Heart left ventricle (tissue), 16 donors: ENCODE results near the gene CCDC172. TPM values are rescaled to one million over a fixed set of nuclear protein-coding genes. Genes with fewer than 3 reads are reported as not detected.
"Not testable (repeated sequence)": the region's sequence is repeated elsewhere in the genome, so short reads cannot be mapped to it uniquely, and the experiment has no call there.

Experiments used
- ATAC-seq, 4 donors: fragments of 200-7000 bp; cut with Tn5 transposase; one replicate each; pipeline ENCODE4 v1.9.1; 2020 to 2022; ENCODE audit warnings: moderate library complexity in 4 of 4, mild to moderate bottlenecking in 3 of 4, moderate number of reproducible peaks in 1 of 4
- DNase-seq, 5 donors: peaks; one replicate each; pipeline ENCODE4 v3.0.0-alpha.2; 2020
- H3K27ac ChIP-seq, 12 donors: fragments of 200-600 bp; sonication (generic) in 4 of 12; one replicate each; pipeline versions ENCODE4 v1.5.0 to v1.8.0; 2016 to 2022; ENCODE audit warnings: mild to moderate bottlenecking in 2 of 12
- H3K27me3 ChIP-seq, 9 donors: fragments of 200-600 bp; sonication (generic) in 2 of 9; one replicate each; pipeline versions ENCODE4 v1.5.1 to v1.8.0; 2016 to 2022; ENCODE audit warnings: mild to moderate bottlenecking in 3 of 9
- H3K36me3 ChIP-seq, 9 donors: fragments of 200-600 bp; sonication (generic) in 2 of 9; one replicate each; pipeline versions ENCODE4 v1.5.0 to v1.8.0; 2018 to 2022; ENCODE audit warnings: mild to moderate bottlenecking in 2 of 9
- H3K4me1 ChIP-seq, 12 donors: fragments of 200-600 bp; sonication (generic) in 4 of 12; one replicate each; pipeline versions ENCODE4 v1.5.0 to v1.8.0; 2016 to 2022; ENCODE audit warnings: mild to moderate bottlenecking in 3 of 12
- H3K4me3 ChIP-seq, 12 donors: fragments of 200-600 bp; sonication (generic) in 4 of 12; one replicate each; pipeline versions ENCODE4 v1.5.0 to v1.8.0; 2017 to 2022; ENCODE audit warnings: mild to moderate bottlenecking in 9 of 12, moderate library complexity in 4 of 12
- H3K9me3 ChIP-seq, 12 donors: fragments of 200-600 bp; sonication (generic) in 4 of 12; one replicate each; pipeline versions ENCODE4 v1.5.0 to v1.8.0; 2016 to 2022; ENCODE audit warnings: mild to moderate bottlenecking in 1 of 12
- CTCF ChIP-seq, 12 donors: fragments of 200-600 bp; sonication (generic) in 4 of 12; IDR thresholded peaks; one replicate each; pipeline versions ENCODE4 v1.5.0 to v1.8.0; 2018 to 2022; ENCODE audit warnings: antibody characterized with exemption in 12 of 12, mild to moderate bottlenecking in 5 of 12
- POLR2A ChIP-seq, 2 donors: fragments of 450-650 bp; IDR thresholded peaks; one replicate each; pipeline ENCODE4 v1.6.1; 2017; ENCODE audit warnings: antibody characterized with exemption in 2 of 2, mild to moderate bottlenecking in 2 of 2, moderate library complexity in 2 of 2
- WGBS, 4 donors: extraction: QIAGEN DNeasy Blood & Tissue Kit in 2 of 4; methylation state at CpG; one replicate each; pipeline versions ENCODE4 v1.1.5 to v1.1.7; 2013 to 2018; 5-methylcytosine and 5-hydroxymethylcytosine counted together
- intact Hi-C, 10 donors: fragments of 100-400 bp; cut with DNase I; formaldehyde crosslinking; loops; one replicate each; pipeline versions ENCODE4 v1.11.1 to v1.14.2; 2022
- polyA plus RNA-seq, 2 donors: library from polyadenylated mRNA; stranded (reverse); fragments of 200-250 nt; gene quantifications; one replicate each; pipeline ENCODE4 v1.2.3, GENCODE V29; 2013
- total RNA-seq, 9 donors: library from RNA; depleted of rRNA in 2 of 9; stranded (reverse); fragments of >200 nt in 2 of 9; fragmentation: NEBNext Ultra II Directional in 3 of 9; extraction: Animal tissue kit (Norgen Biotek cat#: 25700) in 3 of 9; gene quantifications; one replicate each; pipeline versions ENCODE4 v1.1.0 to v1.2.4, GENCODE V29; 2016 to 2023
- donor health status: ischemic (EF 13 %, LVEDD 7.1; RV severe dilation, severe dysfunction).
- donor health status: healthy with polysubstance abuse.
- donor health status: DM: no; HTN: yes; CAD: no.
- donor health status: DM: no; HTN: no; CAD: no.
- donor health status: ischemic (EF 25% LVEDD 6.9; RV normal size, moderate dysfunction).
- donor health status: ischemic (EF 25% LVEDD 5.7; RV mildly dilated, moderate dysfunction).
- donor health status: healthy.
- donor health status: DM: yes; HTN: yes; CAD: no.
- donor health status: ischemic (EF 35%, LVEDD 5.7; RV mildly dilated, moderate dysfunction).
- donor health status: nonischemic (EF 11% LVEDD 7.7; RV severe dilation, severe dysfunction).
- donor health status: DM: yes; HTN: yes; CAD: no.
- donor health status: PGD.
- donor health status: ischemic (EF 29% LVEDD 5.4; RV normal size, mild dysfunction).
- donor health status: nonischemic (EF 23%, LVEDD 6.1; RV moderate dilation, normal function).

CCDC172 gene
- total and polyA plus RNA-seq, 11 donors = not detected

GRCh38 chr10:116371737-116372136 is 47.5 kb downstream of the CCDC172 start:
- WGBS, 4 donors = 2 to 21% (median 9%) methylated on average over 1 of the region's 1 CpG
- no peak for TF ChIP-seq POLR2A (IDR thresholded peaks at IDR 0.05)
- TF ChIP-seq CTCF (IDR thresholded peaks at IDR 0.05) = no peak
- intact Hi-C loops = no loop called here

DNA sequence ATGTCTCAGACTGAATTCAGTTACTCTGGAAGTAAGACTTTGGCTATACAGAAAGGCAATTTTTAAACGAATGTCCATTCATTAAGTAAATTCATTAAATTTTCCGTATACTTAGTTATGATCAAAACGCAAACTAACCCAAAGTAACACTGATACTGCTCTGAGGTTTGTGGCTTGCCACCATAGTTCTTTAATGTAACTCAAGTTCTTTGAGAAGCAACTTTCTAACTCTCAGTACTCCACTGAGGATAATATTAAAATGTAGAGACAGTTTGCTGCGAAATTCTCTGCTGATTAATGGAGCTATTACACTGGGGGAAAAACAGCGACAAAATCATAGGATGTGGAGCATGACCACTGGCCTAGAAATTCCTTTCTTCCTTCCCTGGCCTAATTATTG is 58.0 kb downstream of the CCDC172 start:
- no peak for DNase-seq
- Histone ChIP-seq H3K4me1 (no peaks in the 10 kb centered on the region), H3K9me3 (no peaks in the 10 kb centered on the region), H3K27me3 (no peaks in the 10 kb centered on the region), H3K27ac (no peak overlapping the region), H3K4me3 (no peak overlapping the region), H3K36me3 (no peaks in the 10 kb centered on the region)
- TF ChIP-seq CTCF (IDR thresholded peaks at IDR 0.05) (no peak), POLR2A (IDR thresholded peaks at IDR 0.05) (no peak)
- 82 to 90% (median 86%) methylated on average over 5 of the region's 5 CpGs for WGBS, 4 donors
- no peak for ATAC-seq
- intact Hi-C loops = loop anchor here in 9 of 10 donors (5.0 to 10.0 kb wide), 9 partner anchors 577 to 1237 kb away; no protein-coding TSS in a partner anchor

More at GRCh38 chr10:116371737-116372136, 47.5 kb downstream of the CCDC172 start:
- ATAC-seq (no peak), DNase-seq (no peak)
- no peak overlapping the region for H3K4me3 ChIP-seq
- no peaks in the 10 kb centered on the region for H3K4me1 ChIP-seq
- no peaks in the 10 kb centered on the region for H3K36me3 ChIP-seq
- H3K27me3 ChIP-seq = peaks cover 0 to 7% (median 0%) of the 10 kb centered on the region in 9 donors
- no peaks in the 10 kb centered on the region for H3K9me3 ChIP-seq
- no peak overlapping the region for H3K27ac ChIP-seq

GRCh38 chr10:116385311-116385710 is 61.1 kb downstream of the CCDC172 start:
- no peaks in the 10 kb centered on the region for H3K27me3 ChIP-seq
- H3K36me3 ChIP-seq = no peaks in the 10 kb centered on the region
- no peak overlapping the region for H3K27ac ChIP-seq
- H3K4me1 ChIP-seq = no peaks in the 10 kb centered on the region
- DNase-seq (no peak), ATAC-seq (no peak)
- intact Hi-C loops = loop anchor here (5.0 to 10.0 kb wide), 11 partner anchors 581 to 1241 kb away; no protein-coding TSS in a partner anchor
- 72 to 86% (median 78%) methylated on average over 2 of the region's 2 CpGs for WGBS, 4 donors
- H3K9me3 ChIP-seq = no peaks in the 10 kb centered on the region
- H3K4me3 ChIP-seq = no peak overlapping the region
- no peak for TF ChIP-seq POLR2A (IDR thresholded peaks at IDR 0.05)
- TF ChIP-seq CTCF (IDR thresholded peaks at IDR 0.05) = no peak

DNA sequence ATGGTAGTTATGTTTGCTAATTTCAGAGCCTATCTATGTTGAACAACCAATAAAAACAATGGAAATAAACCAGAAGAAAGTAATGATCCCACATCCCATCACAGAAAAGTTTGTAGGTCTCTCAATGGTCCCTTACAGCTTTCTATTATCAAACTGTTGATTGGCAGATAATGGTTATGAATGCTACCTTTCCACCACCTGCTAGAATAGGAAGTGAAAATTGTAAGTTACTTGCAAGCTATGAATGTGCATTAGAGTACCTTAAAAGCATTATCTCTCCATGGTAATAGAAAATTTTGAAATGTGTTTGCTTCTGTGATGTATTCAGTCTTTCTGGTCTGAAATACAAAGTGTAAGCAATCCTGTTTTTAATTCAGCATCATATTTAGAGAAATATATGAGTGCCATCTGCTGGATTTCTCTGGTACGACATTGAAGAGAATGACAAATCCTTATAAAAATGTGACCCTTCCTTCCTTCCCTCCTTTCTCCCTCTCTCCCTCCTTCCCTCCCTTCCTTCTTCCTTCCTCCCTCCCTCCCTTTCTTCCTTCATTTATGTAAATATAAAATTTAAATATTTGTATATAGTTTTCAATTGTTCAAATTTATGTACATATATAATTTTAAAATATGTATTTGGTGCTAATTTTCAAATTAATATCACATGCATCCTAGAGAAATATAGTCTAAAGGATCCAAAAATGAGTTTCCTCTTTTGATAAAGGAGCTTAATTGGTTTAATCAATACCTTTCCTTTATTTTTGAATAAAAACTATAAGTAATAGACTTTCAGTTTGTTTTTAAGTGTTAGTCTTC is 62.0 kb downstream of the CCDC172 start:
- no peak for TF ChIP-seq POLR2A (IDR thresholded peaks at IDR 0.05)
- TF ChIP-seq CTCF (IDR thresholded peaks at IDR 0.05) = peak; percentile 26 to 71 (median 53)
- H3K36me3 ChIP-seq = no peaks in the 10 kb centered on the region
- no peak for DNase-seq
- intact Hi-C loops = loop anchor here (5.0 to 10.0 kb wide), 11 partner anchors 581 to 1241 kb away; no protein-coding TSS in a partner anchor
- 0 to 2% (median 1%) methylated on average over 1 of the region's 1 CpG for WGBS, 4 donors
- H3K4me3 ChIP-seq = no peak overlapping the region
- H3K27ac ChIP-seq = no peak overlapping the region
- H3K9me3 ChIP-seq = no peaks in the 10 kb centered on the region
- no peak for ATAC-seq
- H3K4me1 ChIP-seq = no peaks in the 10 kb centered on the region
- H3K27me3 ChIP-seq = no peaks in the 10 kb centered on the region

GRCh38 chr10:116393246-116393831 is 69.1 kb downstream of the CCDC172 start:
- H3K27me3 ChIP-seq, H3K27ac ChIP-seq, DNase-seq, ATAC-seq, H3K4me1 ChIP-seq, intact Hi-C loops, H3K9me3 ChIP-seq, H3K36me3 ChIP-seq, H3K4me3 ChIP-seq: not testable (repeated sequence)
- WGBS, 4 donors = 91 to 94% (median 93%) methylated on average over 27 to 43 of the region's 43 CpGs
